HCEC 1CT (cell line): ENCODE measurements around the gene RHBDL3.
"Not testable (repeated sequence)": the region's sequence is repeated elsewhere in the genome, so short reads cannot be mapped to it uniquely, and the experiment has no call there.

ENCODE experiments used
- DNase-seq: peaks from one replicate; pipeline ENCODE4 v3.0.0-alpha.2; 2017

RHBDL3 gene

DNA sequence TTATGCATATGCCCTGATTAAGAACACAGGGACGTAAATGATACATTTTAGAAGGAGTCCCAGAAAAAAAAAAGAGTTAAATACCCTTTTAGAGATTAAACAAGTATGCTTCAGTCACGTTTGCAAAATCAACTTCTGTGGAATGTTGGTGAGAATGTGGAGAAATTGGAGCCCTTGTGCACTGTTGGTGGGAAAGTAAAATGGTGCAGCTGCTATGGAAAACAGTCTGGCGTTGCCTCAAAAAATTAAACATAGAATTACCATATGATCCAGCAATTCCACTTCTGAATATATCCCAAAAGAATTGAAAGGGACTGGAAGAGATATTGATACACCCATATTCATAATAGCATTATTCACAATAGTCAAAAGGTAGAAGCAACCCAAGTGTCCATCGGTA is 26.5 kb downstream of the RHBDL3 start:
- DNase-seq: no peak

DNA sequence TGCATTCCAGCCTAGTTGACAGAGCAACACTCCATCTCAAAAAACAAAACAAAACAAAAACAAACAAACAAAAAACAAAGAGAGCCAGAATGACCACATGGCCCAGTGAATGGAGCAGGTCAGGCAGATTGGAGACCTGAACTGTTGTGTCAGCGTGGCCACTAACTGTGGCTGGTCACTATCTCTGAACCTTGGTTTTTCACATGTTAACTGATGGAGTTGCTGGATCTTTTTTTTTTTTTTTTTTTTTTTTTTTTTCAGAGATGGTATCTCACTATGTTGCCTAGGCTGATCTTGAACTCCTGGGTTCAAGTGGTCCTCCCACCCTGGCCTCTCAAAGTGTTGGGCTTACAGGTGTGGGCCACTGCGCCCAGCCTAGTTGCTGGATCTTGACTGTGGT is 31.8 kb downstream of the RHBDL3 start:
- no peak for DNase-seq

GRCh38 chr17:32297860-32298259 is 32.2 kb downstream of the RHBDL3 start:
- DNase-seq: no peak

GRCh38 chr17:32298298-32298697 is 32.7 kb downstream of the RHBDL3 start:
- DNase-seq: no peak

DNA sequence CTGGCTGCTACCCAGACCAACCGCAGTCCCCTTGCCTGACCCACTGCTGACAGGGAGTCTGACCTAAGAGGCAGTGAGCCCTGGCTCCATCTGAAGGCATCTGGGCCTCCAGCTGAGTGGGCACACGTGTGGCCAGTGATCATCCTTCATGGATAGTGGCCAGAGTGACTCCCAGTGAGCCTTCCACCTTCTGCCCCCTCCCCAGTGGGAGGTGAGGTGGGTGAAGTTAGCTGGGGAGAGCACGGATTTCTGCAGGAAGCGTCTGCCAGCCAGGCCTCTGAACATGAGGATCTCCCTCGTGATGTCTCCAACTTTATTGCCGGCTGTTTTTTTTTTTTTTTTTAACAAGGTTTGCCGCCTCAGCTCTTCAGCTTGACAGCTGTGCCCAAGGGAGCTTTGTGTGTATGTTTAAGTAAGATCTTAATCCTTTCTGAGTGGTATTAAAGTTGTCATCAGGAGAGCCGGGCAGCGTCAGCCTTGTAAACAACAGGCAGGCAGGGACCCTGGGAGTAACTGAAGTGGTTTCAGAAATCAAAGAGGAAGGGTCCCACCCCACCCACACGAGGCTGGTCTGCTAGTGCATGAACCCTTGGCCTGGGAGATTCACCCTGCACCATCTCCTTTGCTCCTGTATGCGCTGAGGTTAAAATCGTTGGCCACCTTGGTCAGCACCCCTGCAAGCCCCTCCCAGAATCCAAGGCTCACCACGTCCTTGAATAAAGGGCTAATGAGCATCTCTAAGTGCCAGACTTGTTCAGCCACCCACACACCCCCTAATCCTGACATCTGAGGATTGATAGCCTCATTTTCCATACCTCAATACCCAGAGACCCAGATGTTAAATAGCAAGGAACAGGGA is 33.3 kb downstream of the RHBDL3 start:
- no peak for DNase-seq

DNA sequence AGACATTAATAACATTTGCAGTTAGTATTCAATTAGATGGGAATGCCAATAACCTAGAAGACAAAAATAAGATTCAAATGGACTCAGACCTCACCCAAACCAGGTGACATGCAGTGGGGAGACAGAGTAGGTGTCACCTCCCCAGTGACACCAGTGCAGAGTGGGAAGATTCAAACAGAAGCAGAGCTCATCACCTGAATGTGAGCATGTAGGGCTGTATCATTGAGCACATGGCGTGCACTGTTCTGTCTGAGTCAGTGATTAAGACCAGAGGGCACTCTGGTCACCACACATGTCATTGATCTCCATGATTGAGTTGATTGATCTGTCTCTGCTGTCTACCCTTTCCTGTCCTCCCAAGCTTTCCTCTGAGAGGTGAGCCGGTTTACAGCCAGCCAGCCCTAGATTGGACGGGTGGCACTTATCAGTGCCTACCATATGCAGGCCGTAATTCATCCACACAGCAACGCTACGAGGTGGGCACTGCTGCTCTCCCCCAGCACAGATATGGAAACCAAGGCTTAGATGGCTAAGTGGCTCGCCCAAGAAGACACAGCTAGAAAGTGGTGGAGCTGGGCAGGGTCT is 34.0 kb downstream of the RHBDL3 start:
- no peak for DNase-seq

DNA sequence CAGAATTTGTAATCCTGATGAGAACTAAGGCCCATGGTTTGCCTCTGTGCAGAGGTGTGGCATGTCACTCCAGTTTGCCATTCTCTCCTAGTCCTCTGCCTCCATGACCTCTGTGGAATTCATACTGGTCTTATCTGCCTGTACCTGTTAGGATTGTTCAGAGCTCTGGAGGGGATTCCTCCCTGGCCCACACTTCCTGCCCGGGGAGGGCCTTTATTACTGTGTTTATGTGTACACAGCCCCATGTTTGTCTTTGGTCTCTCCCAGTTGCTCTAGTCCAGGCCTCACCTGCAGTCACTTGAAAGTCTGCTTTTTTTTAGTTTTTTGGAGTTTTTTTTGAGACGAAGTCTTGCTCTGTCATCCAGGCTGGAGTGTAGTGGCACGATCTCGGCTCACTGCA is 36.4 kb downstream of the RHBDL3 start:
- no peak for DNase-seq

- no peak for DNase-seq
These were observed 37.4 kb downstream of the RHBDL3 start for GRCh38 chr17:32302860-32303649.

DNA sequence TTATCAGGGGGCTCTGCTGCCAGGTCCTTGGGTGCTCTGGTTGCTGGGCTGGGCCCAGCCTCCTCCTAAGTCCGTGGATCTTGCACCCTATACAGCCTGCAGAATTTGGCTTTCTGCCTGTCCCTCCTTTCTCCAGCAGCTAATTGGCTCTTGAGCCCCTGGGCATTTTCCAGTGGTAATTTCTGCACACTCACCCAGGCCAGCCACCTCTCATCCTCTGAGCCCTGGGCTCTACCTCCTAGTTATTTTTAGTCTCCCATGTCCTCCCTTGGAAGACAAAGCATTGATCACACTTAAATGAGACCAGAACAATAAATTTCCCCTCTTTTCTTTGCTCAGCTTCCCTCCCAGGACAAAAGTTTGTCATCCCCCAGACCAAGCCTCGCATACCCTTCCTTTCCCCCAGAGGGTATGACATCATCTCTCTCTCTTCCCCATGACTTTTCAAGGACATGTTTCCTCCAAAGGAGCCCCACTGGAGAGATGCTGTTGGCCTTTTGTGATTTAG is 38.2 kb downstream of the RHBDL3 start:
- no peak for DNase-seq

DNA sequence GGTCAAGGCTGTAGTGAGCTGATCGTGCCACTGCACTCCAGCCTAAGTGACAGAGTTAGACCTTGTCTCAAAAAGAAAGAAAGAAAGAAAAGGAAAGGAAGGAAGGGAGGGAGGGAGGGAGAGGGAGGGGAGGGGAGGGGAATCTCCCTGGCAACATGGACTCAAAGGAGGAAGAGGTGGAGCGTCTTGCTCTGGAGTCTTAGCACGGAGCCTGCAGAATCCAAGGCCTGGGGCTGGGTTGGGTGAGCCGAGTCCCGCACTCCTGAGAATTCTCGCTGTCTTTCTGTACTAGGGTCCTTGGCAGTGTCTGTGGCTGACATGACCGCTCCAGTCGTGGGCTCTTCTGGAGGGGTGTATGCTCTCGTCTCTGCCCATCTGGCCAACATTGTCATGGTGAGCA is 39.4 kb downstream of the RHBDL3 start:
- no peak for DNase-seq

DNA sequence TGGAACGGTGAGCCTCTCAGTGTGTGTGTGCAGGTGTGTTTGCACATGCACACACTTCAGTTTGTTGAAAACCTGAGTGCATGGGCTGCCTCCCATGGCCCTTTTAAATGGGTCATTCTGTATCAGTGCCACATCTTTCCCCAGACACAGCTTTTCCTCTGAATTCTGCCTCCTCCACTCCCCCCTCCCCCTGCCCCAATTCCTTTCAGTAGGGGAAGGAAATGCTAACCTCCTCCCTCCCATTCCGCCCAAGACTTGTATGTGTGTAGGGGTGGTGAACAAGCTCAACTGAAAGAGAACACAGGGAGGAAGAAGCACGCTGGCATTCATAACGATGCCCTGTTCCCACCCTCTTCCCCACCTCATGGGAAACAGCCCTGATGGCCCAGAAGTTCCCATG is 42.0 kb downstream of the RHBDL3 start:
- DNase-seq: no peak

DNA sequence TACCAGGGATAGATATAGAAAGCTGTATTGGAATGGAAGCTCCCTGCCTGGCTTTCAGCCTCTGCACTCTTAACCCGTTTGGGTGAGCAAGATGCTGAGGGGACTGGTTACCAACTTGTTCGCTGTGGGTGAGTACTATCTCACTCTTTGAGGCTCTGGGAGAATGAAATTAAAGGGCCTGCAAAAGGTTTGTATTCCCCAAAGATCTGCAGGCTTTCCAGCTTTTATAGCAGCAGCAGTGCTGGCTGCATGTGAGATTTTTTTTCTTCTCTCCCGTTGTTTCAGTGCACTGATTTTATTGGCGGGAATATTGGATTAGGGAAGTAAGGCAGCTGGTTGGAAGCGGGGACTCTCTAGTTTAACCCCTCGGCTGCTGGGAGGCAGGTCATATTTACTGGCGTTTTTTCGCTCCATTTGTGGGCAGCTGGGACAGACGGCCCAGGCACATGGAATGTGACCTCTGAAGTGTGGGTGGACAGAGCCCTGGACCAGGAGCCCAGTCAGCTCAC is 45.5 kb downstream of the RHBDL3 start:
- no peak for DNase-seq

DNA sequence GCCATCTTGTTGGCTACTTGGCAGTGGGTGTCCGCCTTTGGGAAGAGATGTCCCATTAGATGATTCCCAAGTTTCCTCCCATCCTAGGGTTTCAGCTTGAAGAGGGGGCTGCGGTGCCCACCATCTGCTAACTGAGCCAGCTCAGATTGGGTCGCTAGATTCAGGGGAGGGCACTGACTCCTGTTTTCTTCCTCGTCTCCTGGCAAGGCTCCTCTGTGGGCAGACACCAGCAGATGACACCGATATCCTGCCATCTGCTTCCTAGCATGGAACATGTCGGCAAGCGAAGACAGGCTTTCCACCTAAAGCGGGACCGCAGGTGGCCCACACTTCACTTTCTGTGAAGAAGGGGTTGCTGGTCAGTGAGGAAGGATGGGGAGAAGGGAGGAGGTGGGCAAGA is 49.0 kb downstream of the RHBDL3 start:
- DNase-seq: no peak

- DNase-seq: no peak
These were observed 49.5 kb downstream of the RHBDL3 start for GRCh38 chr17:32315171-32315570.

GRCh38 chr17:32316653-32317052 is 51.0 kb downstream of the RHBDL3 start:
- not testable (repeated sequence) for DNase-seq

GRCh38 chr17:32317353-32317752 is 51.7 kb downstream of the RHBDL3 start:
- DNase-seq: no peak

- no peak for DNase-seq
These were observed 52.4 kb downstream of the RHBDL3 start for GRCh38 chr17:32318071-32318470.

- peak; percentile 43 for DNase-seq
These were observed 53.9 kb downstream of the RHBDL3 start for GRCh38 chr17:32319548-32319905.

DNA sequence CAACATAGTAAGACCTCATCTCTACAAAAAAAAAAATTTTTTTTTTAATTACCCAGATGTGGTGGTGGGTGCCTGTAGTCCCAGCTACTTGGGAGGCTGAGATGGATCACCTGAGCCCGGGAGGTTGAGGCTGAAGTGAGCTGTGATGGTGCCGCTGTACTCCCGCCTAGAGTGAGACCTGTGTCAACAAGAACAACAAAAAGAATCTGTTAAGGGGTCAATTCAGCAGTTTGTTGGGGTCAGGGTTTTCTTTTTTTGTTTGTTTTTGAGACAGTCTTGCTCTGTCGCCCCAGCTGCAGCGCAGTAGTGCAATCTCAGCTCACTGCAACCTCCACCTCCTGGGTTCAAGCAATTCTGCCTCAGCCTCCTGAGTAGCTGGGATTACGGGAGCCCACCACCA is 54.4 kb downstream of the RHBDL3 start:
- DNase-seq: not testable (repeated sequence)

DNA sequence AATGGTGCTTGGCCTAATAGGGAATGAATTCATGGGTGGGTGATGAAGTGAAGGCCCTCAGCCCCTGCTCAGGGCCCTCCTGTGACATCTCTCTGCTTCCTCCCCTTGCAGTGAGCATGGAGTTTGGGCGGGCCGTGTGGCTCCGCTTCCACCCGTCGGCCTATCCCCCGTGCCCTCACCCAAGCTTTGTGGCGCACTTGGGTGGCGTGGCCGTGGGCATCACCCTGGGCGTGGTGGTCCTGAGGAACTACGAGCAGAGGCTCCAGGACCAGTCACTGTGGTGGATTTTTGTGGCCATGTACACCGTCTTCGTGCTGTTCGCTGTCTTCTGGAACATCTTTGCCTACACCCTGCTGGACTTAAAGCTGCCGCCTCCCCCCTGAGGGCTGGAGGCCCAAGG is 55.2 kb downstream of the RHBDL3 start:
- DNase-seq: no peak

DNA sequence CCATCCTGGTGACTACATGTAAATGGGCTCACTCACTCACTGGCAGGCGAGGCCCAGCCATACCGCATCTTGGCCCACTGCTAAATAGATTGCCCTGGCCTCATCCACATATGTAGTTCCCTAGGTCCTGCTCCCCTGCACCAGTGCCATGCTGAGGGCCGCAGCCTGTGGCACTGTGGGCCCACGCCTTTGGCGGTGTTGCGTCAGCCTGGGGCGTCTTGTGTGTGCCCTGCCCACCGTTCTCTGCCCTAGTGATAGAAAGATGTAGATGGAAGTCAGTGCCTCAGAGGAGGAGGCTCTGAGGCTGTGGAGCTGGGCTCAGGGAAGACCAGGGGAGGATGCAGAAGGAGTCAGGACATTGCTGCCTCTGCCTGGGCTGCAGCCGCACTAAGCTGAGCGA is 57.4 kb downstream of the RHBDL3 start:
- no peak for DNase-seq

DNA sequence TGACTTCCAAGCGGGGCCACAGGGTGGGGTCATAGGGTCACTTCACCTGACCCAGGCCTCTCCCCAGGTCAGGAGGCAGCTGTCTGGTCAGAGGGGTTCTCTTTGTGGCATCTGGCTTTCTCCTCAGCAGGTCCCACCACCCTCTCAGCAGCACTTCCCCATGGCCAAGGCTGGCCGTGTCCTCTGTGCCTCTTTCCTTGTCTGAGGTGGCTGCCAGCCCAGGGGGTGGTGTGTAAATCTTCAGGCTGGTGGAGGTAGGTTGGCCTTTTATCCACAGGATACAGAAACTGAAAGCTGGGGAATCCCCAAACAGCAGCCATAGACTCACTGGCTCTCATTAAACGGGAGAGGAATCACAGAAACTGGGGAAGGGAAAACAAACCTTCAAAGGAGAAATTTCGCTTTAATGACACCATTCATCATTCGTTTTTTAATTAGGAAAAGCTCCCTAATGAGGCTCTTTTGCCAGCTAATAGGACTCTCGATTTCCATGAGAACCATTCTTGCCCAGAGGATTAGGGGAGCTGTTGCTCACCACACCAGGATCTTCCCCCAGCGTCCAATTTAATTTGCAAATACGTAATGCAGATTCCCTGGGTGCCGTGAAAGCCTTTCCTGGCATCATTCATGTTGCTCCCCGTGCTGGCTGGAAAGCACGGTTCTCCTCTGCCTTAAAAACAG is 58.3 kb downstream of the RHBDL3 start:
- no peak for DNase-seq

DNA sequence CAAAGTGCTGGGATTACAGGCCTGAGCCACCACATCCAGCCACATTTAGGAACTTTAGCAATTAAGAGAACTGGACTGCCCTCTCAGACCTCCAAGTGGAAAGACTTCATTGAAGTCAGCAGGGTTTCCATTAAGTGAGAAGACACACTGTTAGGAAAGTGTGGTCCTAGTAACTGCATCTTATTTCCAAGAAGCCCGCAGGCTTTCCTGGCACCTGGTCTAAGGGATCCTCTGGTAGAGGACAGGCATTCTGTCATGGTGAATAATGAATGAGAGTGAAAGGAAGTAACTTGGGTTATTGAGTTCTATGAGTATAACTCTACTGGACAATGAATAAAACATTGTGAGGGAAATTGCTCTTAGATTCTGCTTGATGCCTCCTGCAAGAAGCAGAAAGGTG is 62.3 kb downstream of the RHBDL3 start:
- no peak for DNase-seq
